ENCODE data around the gene ERCC4.

ERCC4 gene

DNA sequence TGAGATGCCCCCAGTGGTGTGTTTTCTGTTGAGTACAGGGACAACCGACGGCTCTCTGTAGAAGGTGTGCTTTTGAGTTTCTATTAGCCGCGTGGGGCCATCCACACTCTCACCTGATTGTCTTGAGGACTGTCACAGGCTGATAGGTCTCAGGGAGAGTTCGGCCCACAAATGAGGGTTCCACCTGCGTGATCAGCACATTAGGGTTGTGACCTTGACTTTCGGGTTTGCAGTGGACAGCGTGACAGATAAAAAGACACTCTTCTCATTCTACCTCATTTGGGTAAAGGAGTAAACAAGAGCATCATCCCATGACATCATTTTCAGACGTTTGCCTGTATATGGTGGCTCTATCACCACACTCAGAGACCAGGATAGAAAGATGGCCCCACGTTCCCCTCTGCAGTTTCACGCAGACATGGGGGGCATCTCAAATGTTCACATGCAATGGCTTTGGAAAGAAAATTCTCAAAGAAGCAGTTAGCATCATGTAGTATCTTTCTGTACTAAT lies 76.9 kb downstream of the ERCC4 start:
- no peak for DNase-seq

DNA sequence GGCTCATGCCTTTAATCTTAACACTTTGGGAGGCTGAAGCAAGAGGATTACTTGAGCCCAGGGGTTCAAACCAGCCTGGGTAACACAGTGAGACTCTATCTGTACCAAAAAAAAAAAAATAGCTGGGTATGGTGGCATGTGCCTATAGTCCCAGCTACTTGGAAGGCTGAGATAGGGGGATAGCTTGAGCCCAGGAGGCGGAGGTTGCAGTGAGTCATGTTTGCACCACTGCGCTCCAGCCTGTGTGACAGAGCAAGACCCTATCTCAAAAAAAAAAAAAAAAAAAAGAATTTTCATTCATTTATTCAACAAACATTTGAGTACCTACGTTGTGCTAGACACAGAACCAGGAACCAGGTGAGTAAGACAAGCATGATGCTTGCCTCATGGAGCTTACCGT lies 77.6 kb downstream of the ERCC4 start:
- no peak for DNase-seq

DNA sequence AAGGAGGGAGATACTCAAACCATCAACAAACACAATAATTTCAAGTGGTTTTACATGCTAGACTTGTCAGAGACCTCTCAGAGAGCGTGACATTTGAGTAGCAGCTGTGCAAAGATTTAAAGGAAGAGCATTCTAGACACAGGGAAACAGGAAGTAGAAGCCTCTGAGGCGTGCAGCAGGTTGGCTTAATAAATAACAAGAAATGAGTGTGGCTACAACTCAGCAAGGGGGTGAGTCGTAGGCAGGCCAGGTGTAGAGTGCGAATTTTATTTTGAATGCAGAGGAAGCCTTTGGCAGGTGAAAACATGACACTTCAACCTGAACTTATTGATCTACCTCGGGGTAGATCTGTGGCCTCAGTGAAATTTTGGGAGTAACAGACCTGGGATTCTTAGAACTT lies 78.0 kb downstream of the ERCC4 start:
- no peak for DNase-seq

DNA sequence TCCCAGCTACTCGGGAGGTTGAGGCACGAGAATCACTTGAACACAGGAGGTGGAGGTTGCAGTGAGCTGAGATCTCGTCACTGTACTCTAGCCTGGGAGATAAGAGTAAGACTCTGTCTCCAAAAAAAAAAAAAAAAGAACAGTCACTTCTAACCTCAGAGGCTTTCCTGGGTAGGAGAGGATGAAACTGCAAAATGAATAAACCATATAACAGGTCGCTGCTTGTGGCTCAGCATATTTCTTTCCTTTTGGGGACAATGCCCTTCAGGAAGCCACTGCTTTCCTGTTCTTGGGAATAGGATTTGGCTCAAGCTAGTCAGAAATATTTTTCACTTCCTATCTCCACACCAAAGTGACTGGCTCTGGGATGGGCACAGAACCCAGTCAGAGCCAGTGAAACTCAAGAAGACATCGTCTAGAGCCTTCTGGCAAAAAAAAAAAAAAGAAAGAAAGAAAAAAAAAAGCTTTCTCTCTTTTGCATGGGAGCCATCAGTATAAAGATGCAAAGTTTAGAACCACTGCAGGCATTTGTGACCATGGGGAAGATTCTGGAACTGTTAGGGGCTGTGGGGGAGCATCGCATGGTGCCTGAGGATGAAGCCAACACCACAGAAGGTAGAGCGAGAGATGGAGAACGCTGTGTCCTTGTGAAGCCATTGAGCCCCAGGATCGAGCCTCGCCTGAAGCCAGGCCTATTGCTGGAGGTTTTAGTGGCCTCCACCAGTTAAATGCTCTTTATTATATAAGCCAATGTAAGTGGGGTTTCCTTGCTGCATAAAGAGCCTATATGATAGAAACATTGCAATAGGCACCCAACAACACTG lies 79.3 kb downstream of the ERCC4 start:
- DNase-seq, result no peak

DNA sequence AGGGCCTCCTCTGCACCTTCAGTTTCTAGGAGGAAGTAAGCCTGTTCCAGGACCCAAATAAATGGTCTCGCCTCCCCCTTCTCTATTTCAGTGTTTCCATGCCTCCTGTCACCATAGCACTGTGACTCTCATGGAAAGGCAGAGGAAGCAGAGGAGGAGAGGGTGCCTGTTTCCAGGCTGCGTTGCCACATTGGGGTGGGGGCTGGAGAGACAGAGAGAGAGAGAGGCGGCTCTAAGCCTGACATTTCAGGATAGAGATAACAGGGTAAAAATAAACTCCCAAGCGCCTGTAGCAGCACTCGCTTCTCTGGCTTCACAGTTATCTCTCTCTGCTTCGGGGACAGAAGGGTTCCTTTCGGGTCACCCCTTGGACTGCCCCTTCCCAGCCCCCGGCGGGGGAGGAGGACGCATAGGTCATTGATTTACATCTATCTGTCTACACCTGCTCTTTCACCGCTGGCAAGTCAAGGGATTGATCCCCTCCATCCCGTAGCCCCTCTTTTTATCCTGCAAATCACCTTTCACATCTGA lies 80.0 kb downstream of the ERCC4 start:
- no peak for DNase-seq

DNA sequence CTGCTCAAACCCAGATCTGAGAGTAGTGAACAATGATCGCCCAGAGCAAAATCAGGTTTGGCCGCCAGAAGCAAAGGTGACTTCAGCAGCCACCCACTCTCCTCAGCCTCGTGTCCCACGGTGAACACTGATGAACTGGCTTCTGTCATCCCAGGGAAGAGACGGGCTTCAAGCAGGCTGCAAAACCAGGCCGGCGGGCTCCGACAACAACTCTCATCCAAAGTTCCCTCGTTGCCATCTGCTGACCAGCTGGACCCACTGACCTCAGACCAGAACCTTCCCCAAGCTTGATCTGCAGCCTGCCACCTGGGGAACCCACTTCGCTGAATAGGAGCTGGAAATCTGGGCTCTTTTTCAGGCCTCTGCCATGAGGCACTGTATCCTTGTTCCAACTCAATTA lies 81.6 kb downstream of the ERCC4 start:
- DNase-seq, result no peak
